CD4-positive, alpha-beta T cell treated with Interleukin-4 for 4 hours (primary cell): Measurements from ENCODE around the gene STX2.
"Not testable (repeated sequence)": the region's sequence is repeated elsewhere in the genome, so short reads cannot be mapped to it uniquely, and the experiment has no call there.

Source experiments
- DNase-seq: peaks from one replicate; pipeline ENCODE4 v3.0.0-alpha.2; 2020

The STX2 gene

DNA sequence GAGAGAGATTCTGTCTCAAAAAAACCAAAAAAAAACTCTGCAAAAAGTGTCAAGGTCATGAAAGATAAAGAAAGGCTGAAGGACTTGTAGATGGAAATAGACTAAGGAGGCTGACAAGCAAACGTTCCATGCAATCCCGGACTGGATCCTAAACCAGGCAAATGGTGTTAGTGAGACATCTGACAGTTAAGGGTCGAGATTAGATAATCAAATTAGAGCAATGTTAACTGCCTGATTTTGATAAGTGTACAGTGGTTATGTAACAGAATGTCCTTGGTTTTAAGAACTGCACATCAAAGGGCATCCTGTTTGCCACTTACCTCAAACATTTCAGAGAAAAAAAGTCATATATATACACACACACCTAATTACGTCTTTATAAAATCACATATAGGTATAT, 29.4 kb upstream of the STX2 start:
- DNase-seq: peak; percentile 50

DNA sequence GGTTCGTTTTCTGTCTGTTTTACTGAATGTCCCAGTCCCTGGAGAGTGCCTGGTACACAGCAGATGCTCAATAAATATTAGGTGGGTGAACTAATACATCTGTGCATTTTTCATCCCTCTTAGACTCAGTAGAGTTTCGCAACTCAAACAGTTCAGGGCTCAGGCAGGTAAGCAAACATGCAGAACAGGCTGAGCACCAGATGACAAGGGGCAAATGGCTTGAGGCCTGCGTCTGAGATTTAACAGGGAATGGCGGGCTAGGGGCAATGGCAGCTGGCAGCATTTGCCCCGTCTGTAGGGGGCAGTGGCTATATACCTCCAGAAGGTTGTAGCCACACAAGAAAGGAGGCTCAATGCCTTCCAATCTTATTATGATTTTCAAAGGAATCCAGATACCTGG, 24.2 kb upstream of the STX2 start:
- DNase-seq: no peak

- DNase-seq: not testable (repeated sequence)
Observed at GRCh38 chr12:130862771-130863170, 23.7 kb upstream of the STX2 start.

DNA sequence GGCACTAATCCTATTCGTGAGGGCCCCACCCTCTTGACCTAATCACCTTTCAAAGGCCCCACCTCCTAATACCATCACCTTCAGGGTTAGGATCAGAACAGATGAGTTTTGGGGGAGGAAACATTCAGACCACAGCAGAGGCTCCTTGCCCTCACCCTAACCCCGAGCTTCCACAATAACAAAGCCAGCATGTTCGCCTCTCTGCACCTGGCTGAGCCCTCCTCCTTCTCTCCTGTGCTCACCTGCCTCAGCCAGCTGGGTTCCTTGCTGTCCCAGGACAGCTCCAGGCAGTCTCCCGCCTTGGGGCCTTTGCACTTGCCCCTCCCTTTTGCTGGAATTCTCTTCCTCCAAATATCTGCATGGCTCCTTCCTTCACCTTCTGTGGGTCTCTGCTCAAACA, 23.1 kb upstream of the STX2 start:
- DNase-seq: no peak

GRCh38 chr12:130860311-130860710, 21.3 kb upstream of the STX2 start:
- DNase-seq: no peak

- DNase-seq: no peak
Observed at GRCh38 chr12:130859161-130859560, 20.1 kb upstream of the STX2 start.

- no peak for DNase-seq
Observed at GRCh38 chr12:130858084-130858483, 19.0 kb upstream of the STX2 start.

DNA sequence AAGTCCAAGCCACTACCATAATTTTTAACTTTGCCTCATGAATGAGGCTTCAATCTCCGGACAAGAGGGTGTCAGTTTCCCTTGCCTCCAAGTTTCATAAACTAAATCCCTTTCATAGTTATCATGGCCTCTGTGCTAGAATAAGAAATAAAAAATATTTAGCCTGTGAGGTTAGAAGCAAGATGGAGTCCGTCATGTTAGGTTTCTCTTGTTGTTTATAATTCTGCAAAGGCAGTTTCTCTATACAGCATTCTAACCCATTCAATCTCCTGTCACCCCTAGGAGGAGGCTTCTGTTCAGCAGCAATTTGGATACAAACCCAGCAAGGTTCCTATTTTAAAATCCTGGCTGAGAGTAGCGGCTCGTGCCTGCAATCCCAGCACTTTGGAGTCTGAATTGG, 17.0 kb upstream of the STX2 start:
- no peak for DNase-seq

GRCh38 chr12:130850418-130851021, 11.5 kb upstream of the STX2 start:
- no peak for DNase-seq

- no peak for DNase-seq
Observed at GRCh38 chr12:130849561-130850417, 10.7 kb upstream of the STX2 start.

GRCh38 chr12:130848785-130849305, 9.8 kb upstream of the STX2 start:
- not testable (repeated sequence) for DNase-seq

DNA sequence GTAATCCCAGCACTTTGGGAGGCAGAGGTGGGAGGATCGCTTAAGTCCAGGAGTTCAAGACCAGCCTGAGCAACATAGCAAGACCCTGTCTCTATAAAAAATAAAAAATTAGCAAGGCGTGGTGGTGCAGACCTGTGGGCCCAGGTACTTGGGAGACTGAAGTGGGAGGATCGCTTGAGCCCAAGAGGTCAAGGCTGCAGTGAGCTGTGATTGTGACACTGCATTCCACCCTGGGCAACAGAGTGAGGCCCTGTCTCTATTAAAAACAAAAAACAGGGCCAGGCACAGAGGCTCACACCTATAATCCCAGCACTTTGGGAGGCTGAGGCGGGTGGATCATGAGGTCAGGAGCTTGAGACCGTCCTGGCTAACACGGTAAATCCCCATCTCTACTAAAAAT, 9.1 kb upstream of the STX2 start:
- not testable (repeated sequence) for DNase-seq

- no peak for DNase-seq
Observed at GRCh38 chr12:130847112-130847511, 8.1 kb upstream of the STX2 start.

- DNase-seq: no peak
Observed at GRCh38 chr12:130846369-130846768, 7.3 kb upstream of the STX2 start.

DNA sequence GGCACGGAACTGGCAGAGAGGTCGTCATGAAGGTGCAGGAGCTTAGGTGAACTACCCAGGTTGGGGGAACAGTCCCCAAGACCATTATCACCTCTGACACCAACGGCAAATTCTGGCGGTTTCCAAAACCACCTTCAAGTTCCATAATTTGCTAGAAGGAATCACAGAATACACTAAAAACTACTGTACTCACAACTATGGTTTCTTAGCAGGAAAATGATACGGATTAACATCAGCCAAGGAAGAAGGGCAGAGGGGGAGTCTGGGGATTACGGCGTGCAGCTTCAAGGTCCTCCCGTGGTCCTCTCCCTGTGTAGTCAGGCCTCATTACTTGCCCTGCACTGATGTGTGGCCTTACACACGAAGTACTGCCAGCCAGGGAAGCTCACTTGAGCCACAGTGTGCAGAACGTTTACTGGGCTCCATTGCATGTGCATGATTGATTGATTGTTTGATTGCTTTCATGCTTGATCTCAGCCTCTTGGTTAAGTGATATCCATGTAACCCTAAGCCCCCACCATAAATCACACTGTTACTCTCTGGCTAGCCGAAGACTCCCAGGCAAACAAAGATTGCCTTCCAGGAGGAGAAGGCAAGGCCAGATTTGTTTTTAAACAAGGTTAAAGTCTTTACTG, 837 bp upstream of the STX2 start:
- DNase-seq: no peak

GRCh38 chr12:130838284-130838950, 633 bp downstream of the STX2 start:
- DNase-seq: peak; percentile 14

- DNase-seq: no peak
Observed at GRCh38 chr12:130835436-130835835, 3.6 kb downstream of the STX2 start.

DNA sequence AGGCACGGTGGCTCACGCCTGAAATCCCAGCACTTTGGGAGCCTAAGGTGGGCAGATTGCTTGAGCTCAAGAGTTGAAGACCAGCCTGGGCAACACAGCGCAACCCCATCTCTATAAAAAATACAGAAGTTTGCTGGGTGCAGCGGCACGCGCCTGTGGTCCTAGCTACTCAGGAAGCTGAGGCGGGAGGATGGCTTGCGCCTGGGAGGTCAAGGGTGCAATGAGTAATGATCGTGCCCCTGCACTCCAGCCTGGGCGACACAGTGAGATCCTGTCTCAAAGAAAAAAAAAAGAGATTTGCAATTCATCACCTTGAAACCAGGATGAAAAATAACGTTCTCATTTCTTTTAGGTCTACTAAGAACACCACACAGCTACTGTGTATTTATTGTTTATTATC, 4.0 kb downstream of the STX2 start:
- DNase-seq: no peak

GRCh38 chr12:130832561-130833209, 6.4 kb downstream of the STX2 start:
- DNase-seq: no peak

- no peak for DNase-seq
Observed at GRCh38 chr12:130831876-130832405, 7.1 kb downstream of the STX2 start.

DNA sequence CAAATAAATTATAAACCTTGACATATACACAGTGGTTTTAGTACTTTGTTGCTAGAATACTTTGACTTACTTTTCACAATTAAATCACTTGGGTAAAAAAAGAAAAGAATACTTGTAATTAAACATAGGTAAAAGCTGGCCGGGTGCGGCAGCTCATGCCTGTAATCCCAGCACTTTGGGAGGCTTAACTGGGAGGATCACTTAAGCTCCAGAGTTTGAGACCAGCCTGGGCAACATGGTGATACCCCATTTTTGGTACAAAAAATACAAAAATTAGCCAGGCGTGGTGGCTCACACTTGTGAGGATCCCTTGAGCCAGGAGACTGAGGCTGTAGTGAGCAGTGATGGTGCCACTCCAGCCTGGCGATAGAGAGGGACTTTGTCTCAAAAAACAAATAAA, 7.8 kb downstream of the STX2 start:
- no peak for DNase-seq

GRCh38 chr12:130830246-130830551, 8.9 kb downstream of the STX2 start:
- DNase-seq: no peak
